ENCODE results near the gene TULP4. TPM values are rescaled to one million over a fixed set of nuclear protein-coding genes. Genes with fewer than 3 reads are reported as not detected.
A peak's percentile ranks its signal among the peaks of the same experiment; 100 is the strongest.

TULP4 gene
- total and polyA plus RNA-seq, 2 of the 8 experiments (the other 6 are each of a cell fraction or from before 2014, with no cell fraction given): 7.7 to 51.6 TPM

- TF ChIP-seq CHD2 (IDR thresholded peaks at IDR 0.05; ENCODE audit: low read length) (0 out of 2 replicates have a peak, but pooled peaks have one; percentile 40), YY1 (IDR thresholded peaks at IDR 0.05; ENCODE audit: low read depth, low read length) (peak; percentile 77), TEAD4 (IDR thresholded peaks at IDR 0.05; ENCODE audit: low read depth, low read length) (peak; percentile 93)
Measured at GRCh38 chr6:158339197-158339596, 26.9 kb downstream of the TULP4 start (continued).
